ENCODE measurements around the gene CACNA1G. TPM values are rescaled to one million over a fixed set of nuclear protein-coding genes. Genes with fewer than 3 reads are reported as not detected.

The CACNA1G gene
- total and polyA plus RNA-seq, 9 donors: 1.0 to 39.1 (median 4.7) TPM

GRCh38 chr17:50536683-50537646, 23.6 kb upstream of the CACNA1G start:
- 94 to 96% (median 94%) methylated on average over 45 of the region's 45 CpGs for WGBS, 3 donors
- H3K4me3 ChIP-seq: no peak overlapping the region
- TF ChIP-seq CTCF (IDR thresholded peaks at IDR 0.05) (no peak), EP300 (IDR thresholded peaks at IDR 0.05) (no peak), POLR2A (IDR thresholded peaks at IDR 0.05) (no peak)
- no peaks in the 10 kb centered on the region for H3K27me3 ChIP-seq
- H3K27ac ChIP-seq: no peak overlapping the region
- peak in 1 of 5 donors; percentile 47 for DNase-seq
- H3K4me1 ChIP-seq (ENCODE audit: insufficient read depth): peaks cover 12% of the 10 kb centered on the region
- no peaks in the 10 kb centered on the region for H3K36me3 ChIP-seq
- intact Hi-C loops (cut with DNase I): loop anchor here in 2 of 4 donors (10.0 kb wide), 1 partner anchor 52 kb away; no protein-coding TSS in a partner anchor
- H3K9me3 ChIP-seq: no peaks in the 10 kb centered on the region

GRCh38 chr17:50537721-50538548, 22.6 kb upstream of the CACNA1G start:
- Histone ChIP-seq H3K27ac (peak overlapping the region in 1 of 2 donors; percentile 13), H3K36me3 (no peaks in the 10 kb centered on the region), H3K4me3 (no peak overlapping the region), H3K4me1 (ENCODE audit: insufficient read depth) (peaks cover 12% of the 10 kb centered on the region), H3K27me3 (no peaks in the 10 kb centered on the region), H3K9me3 (no peaks in the 10 kb centered on the region)
- DNase-seq: no peak
- intact Hi-C loops (cut with DNase I): loop anchor here in 2 of 4 donors (10.0 kb wide), 1 partner anchor 53 kb away; no protein-coding TSS in a partner anchor
- 86 to 90% (median 86%) methylated on average over 20 of the region's 20 CpGs for WGBS, 3 donors
- TF ChIP-seq POLR2A (IDR thresholded peaks at IDR 0.05) (no peak), EP300 (IDR thresholded peaks at IDR 0.05) (no peak), CTCF (IDR thresholded peaks at IDR 0.05) (no peak)

DNA sequence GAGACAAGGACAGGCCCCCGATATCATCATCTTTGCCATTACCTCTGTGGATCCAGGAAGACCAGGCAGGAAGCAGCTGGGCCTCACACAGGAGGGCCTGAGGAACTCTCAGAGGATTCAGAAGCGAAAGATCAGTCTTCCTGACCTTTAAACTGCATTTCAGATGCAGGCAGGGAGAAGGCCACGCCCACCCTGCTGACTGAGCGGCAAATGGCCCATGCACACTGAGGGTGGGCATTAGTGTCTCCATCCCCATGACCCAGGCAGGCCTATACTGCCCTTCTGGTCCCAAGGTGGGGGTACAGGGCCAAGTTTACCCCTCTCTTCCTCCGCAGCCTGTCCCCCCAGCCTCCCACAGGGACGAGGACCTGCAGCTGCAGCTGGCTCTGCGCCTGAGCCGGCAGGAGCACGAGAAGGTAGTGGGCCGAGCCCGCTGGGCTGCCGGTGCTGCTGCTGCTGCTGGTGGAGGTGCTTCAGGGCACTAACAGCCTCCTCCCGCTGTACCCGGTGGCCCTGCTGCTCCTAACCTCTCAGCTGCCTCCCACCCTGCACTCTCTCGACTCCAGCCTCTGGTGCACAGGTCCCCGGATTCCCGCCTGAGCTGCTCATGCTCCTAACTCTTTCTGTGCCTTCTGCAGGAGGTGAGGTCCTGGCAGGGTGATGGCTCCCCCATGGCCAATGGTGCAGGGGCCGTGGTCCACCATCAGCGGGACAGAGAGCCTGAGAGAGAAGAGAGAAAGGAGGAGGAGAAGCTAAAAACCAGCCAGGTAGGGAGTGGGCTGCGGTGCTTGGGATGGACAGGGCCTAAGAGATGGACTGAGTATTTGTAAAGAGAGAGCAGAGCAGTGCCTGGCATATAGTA, 21.7 kb upstream of the CACNA1G start:
- WGBS, 3 donors: 69 to 73% (median 71%) methylated on average over 20 of the region's 20 CpGs
- Histone ChIP-seq H3K4me1 (ENCODE audit: insufficient read depth) (peaks cover 9% of the 10 kb centered on the region), H3K4me3 (no peak overlapping the region), H3K27ac (no peak overlapping the region), H3K27me3 (no peaks in the 10 kb centered on the region), H3K36me3 (no peaks in the 10 kb centered on the region), H3K9me3 (no peaks in the 10 kb centered on the region)
- no peak for TF ChIP-seq POLR2A (IDR thresholded peaks at IDR 0.05)
- TF ChIP-seq EP300 (IDR thresholded peaks at IDR 0.05): no peak
- no peak for TF ChIP-seq CTCF (IDR thresholded peaks at IDR 0.05)
- peak in 1 of 5 donors; percentile 55 for DNase-seq
- intact Hi-C loops (cut with DNase I): loop anchor here in 2 of 4 donors (10.0 kb wide), 1 partner anchor 54 kb away; no protein-coding TSS in a partner anchor
